ENCODE data around the gene ROR1.
"Not testable (repeated sequence)": the region's sequence is repeated elsewhere in the genome, so short reads cannot be mapped to it uniquely, and the experiment has no call there.

Gene ROR1

GRCh38 chr1:63758791-63759190 lies 15.0 kb upstream of the ROR1 start:
- DNase-seq: no peak

GRCh38 chr1:63759778-63760177 lies 14.0 kb upstream of the ROR1 start:
- DNase-seq: no peak

- DNase-seq: no peak
Observed at GRCh38 chr1:63770381-63770780, 3.4 kb upstream of the ROR1 start.

GRCh38 chr1:63772201-63772600 lies 1.6 kb upstream of the ROR1 start:
- DNase-seq: no peak

- DNase-seq: no peak
Observed at GRCh38 chr1:63772876-63773275, 941 bp upstream of the ROR1 start.

- no peak for DNase-seq
Observed at GRCh38 chr1:63773496-63773814, 362 bp upstream of the ROR1 start.

GRCh38 chr1:63774617-63775417 lies 1.0 kb downstream of the ROR1 start:
- peak in 27 of 51 donors; percentile 3 to 51 (median 22) for DNase-seq

GRCh38 chr1:63775418-63776127 lies 1.8 kb downstream of the ROR1 start:
- no peak for DNase-seq

- no peak for DNase-seq
Observed at GRCh38 chr1:63777286-63777685, 3.5 kb downstream of the ROR1 start.

GRCh38 chr1:63777965-63778880 lies 4.4 kb downstream of the ROR1 start:
- no peak for DNase-seq

GRCh38 chr1:63779338-63780211 lies 5.8 kb downstream of the ROR1 start:
- DNase-seq: no peak

GRCh38 chr1:63780565-63780964 lies 6.7 kb downstream of the ROR1 start:
- DNase-seq: no peak

- no peak for DNase-seq
Observed at GRCh38 chr1:63782982-63783381, 9.2 kb downstream of the ROR1 start.

- no peak for DNase-seq
Observed at GRCh38 chr1:63784083-63784482, 10.3 kb downstream of the ROR1 start.

GRCh38 chr1:63784489-63785390 lies 10.9 kb downstream of the ROR1 start:
- no peak for DNase-seq

- not testable (repeated sequence) for DNase-seq
Observed at GRCh38 chr1:63787270-63787669, 13.5 kb downstream of the ROR1 start.

- no peak for DNase-seq
Observed at GRCh38 chr1:63787875-63788274, 14.1 kb downstream of the ROR1 start.

GRCh38 chr1:63789856-63790605 lies 16.2 kb downstream of the ROR1 start:
- DNase-seq: no peak

- no peak for DNase-seq
Observed at GRCh38 chr1:63790989-63791388, 17.2 kb downstream of the ROR1 start.
